Parathyroid adenoma (tissue), 2 donors: ENCODE data around the gene FANCI.

ENCODE experiments used
- H2AFZ ChIP-seq: fragments of 300-600 bp; sonication (generic); one replicate; pipeline ENCODE4 v1.7.0; 2017; ENCODE audit warnings: antibody characterized with exemption, mild to moderate bottlenecking
- H3K27ac ChIP-seq: fragments of 300-600 bp; sonication (generic); one replicate; pipeline ENCODE4 v1.7.0; 2017
- H3K27me3 ChIP-seq: fragments of 300-600 bp; sonication (generic); one replicate; pipeline ENCODE4 v1.7.0; 2017; ENCODE audit warnings: low read length; ENCODE audit not compliant: control insufficient read depth, insufficient read depth
- H3K36me3 ChIP-seq: fragments of 300-600 bp; sonication (generic); one replicate; pipeline ENCODE4 v1.7.0; 2017; ENCODE audit warnings: low read length; ENCODE audit not compliant: control insufficient read depth, insufficient read depth
- H3K4me1 ChIP-seq: fragments of 300-600 bp; sonication (generic); one replicate; pipeline ENCODE4 v1.7.0; 2017; ENCODE audit warnings: control low read depth
- H3K4me2 ChIP-seq: fragments of 300-600 bp; sonication (generic); one replicate; pipeline ENCODE4 v1.7.0; 2017; ENCODE audit warnings: low read length
- H3K4me3 ChIP-seq: fragments of 300-600 bp; sonication (generic); one replicate; pipeline ENCODE4 v1.7.0; 2017; ENCODE audit warnings: low read depth, low read length
- H3K79me2 ChIP-seq: fragments of 300-600 bp; sonication (generic); one replicate; pipeline ENCODE4 v1.7.0; 2017; ENCODE audit warnings: control low read depth
- H3K9ac ChIP-seq: fragments of 300-600 bp; sonication (generic); one replicate; pipeline ENCODE4 v1.7.0; 2017; ENCODE audit warnings: mild to moderate bottlenecking
- H3K9me3 ChIP-seq: fragments of 300-600 bp; sonication (generic); one replicate; pipeline ENCODE4 v1.7.0; 2017; ENCODE audit warnings: low read length; ENCODE audit not compliant: control insufficient read depth
- TF ChIP-seq, protein P1 (sequence below): fragments of 300-600 bp; sonication (generic); IDR thresholded peaks from one replicate; pipeline ENCODE4 v1.7.0; 2017; ENCODE audit warnings: antibody characterized with exemption, mild to moderate bottlenecking
- donor health status: primary hyperparathyroidism.

FANCI gene

GRCh38 chr15:89307791-89308190 is 64.0 kb downstream of the FANCI start:
- Histone ChIP-seq H3K36me3 (no peaks in the 10 kb centered on the region), H3K27me3 (no peaks in the 10 kb centered on the region), H3K27ac (no peak overlapping the region), H3K9ac (no peak overlapping the region), H3K9me3 (no peaks in the 10 kb centered on the region), H2AFZ (no peak overlapping the region), H3K4me1 (no peaks in the 10 kb centered on the region), H3K79me2 (no peaks in the 10 kb centered on the region), H3K4me3 (no peak overlapping the region), H3K4me2 (no peak overlapping the region)
- TF ChIP-seq, protein P1, sequence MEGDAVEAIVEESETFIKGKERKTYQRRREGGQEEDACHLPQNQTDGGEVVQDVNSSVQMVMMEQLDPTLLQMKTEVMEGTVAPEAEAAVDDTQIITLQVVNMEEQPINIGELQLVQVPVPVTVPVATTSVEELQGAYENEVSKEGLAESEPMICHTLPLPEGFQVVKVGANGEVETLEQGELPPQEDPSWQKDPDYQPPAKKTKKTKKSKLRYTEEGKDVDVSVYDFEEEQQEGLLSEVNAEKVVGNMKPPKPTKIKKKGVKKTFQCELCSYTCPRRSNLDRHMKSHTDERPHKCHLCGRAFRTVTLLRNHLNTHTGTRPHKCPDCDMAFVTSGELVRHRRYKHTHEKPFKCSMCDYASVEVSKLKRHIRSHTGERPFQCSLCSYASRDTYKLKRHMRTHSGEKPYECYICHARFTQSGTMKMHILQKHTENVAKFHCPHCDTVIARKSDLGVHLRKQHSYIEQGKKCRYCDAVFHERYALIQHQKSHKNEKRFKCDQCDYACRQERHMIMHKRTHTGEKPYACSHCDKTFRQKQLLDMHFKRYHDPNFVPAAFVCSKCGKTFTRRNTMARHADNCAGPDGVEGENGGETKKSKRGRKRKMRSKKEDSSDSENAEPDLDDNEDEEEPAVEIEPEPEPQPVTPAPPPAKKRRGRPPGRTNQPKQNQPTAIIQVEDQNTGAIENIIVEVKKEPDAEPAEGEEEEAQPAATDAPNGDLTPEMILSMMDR = no peak

DNA sequence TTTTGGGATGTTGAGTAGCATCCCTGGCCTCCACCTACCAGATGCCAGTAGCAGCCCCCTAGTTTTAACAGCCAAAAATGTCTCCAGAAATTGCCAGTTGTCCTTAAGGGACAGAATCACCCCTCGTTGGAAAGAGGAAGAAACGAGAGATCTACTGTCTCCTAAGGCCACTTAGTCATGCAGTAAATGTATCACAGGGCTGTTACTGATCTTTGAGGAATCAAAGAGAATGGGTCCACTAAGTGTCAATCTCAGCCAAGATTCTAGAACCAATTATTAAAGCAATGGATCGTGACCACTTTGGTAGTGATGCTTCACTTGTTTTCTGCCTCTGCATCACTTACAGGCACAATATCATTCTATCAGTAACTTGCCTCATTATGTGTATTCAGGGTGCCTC is 64.5 kb downstream of the FANCI start:
- H3K9me3 ChIP-seq = no peaks in the 10 kb centered on the region
- no peak overlapping the region for H3K4me3 ChIP-seq
- no peak overlapping the region for H3K27ac ChIP-seq
- H3K79me2 ChIP-seq = no peaks in the 10 kb centered on the region
- no peaks in the 10 kb centered on the region for H3K4me1 ChIP-seq
- no peaks in the 10 kb centered on the region for H3K36me3 ChIP-seq
- no peak overlapping the region for H3K9ac ChIP-seq
- no peak overlapping the region for H2AFZ ChIP-seq
- TF ChIP-seq, protein P1 = no peak
- no peak overlapping the region for H3K4me2 ChIP-seq
- H3K27me3 ChIP-seq = no peaks in the 10 kb centered on the region

- H3K4me2 ChIP-seq = no peak overlapping the region
- no peaks in the 10 kb centered on the region for H3K27me3 ChIP-seq
- H3K27ac ChIP-seq = no peak overlapping the region
- H3K9ac ChIP-seq = no peak overlapping the region
- no peaks in the 10 kb centered on the region for H3K79me2 ChIP-seq
- no peaks in the 10 kb centered on the region for H3K9me3 ChIP-seq
- H2AFZ ChIP-seq = no peak overlapping the region
- TF ChIP-seq, protein P1 = no peak
- H3K36me3 ChIP-seq = no peaks in the 10 kb centered on the region
- H3K4me3 ChIP-seq = no peak overlapping the region
- no peaks in the 10 kb centered on the region for H3K4me1 ChIP-seq
These were observed 66.2 kb downstream of the FANCI start for GRCh38 chr15:89309993-89310392.

GRCh38 chr15:89315375-89315929 is 71.7 kb downstream of the FANCI start:
- Histone ChIP-seq H3K9ac (no peak overlapping the region), H3K27me3 (no peaks in the 10 kb centered on the region), H3K4me1 (no peaks in the 10 kb centered on the region), H3K36me3 (no peaks in the 10 kb centered on the region), H3K4me2 (no peak overlapping the region), H3K9me3 (no peaks in the 10 kb centered on the region), H2AFZ (no peak overlapping the region), H3K27ac (no peak overlapping the region), H3K4me3 (no peak overlapping the region), H3K79me2 (no peaks in the 10 kb centered on the region)
- TF ChIP-seq, protein P1 = no peak

DNA sequence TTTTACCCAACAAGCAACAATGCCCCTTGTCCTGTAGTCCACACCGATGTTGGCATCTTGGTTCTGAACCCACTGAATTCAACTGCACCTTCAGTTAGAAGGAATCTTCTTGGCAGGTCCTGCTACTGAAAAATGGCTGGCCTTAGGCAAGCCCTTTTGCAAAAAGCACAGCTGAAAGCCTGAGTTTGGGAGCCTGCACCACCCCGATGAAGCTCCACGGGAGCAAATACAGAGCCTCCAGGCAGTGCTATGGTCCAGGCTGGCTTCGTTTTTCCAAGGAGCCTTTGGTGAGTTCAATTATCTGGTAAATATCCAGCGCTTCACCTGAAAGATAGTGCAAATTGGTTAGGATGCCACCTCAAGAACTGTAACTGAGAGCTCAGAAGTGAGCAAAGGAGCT is 72.7 kb downstream of the FANCI start:
- Histone ChIP-seq H3K9ac (no peak overlapping the region), H3K4me2 (no peak overlapping the region), H3K27me3 (no peaks in the 10 kb centered on the region), H3K9me3 (no peaks in the 10 kb centered on the region), H3K36me3 (no peaks in the 10 kb centered on the region), H3K4me1 (no peaks in the 10 kb centered on the region), H3K27ac (no peak overlapping the region), H3K4me3 (no peak overlapping the region), H2AFZ (no peak overlapping the region), H3K79me2 (no peaks in the 10 kb centered on the region)
- TF ChIP-seq, protein P1 = no peak
